ENCODE measurements around the gene OBP2A.
"Not testable (repeated sequence)": the region's sequence is repeated elsewhere in the genome, so short reads cannot be mapped to it uniquely, and the experiment has no call there.

The OBP2A gene

DNA sequence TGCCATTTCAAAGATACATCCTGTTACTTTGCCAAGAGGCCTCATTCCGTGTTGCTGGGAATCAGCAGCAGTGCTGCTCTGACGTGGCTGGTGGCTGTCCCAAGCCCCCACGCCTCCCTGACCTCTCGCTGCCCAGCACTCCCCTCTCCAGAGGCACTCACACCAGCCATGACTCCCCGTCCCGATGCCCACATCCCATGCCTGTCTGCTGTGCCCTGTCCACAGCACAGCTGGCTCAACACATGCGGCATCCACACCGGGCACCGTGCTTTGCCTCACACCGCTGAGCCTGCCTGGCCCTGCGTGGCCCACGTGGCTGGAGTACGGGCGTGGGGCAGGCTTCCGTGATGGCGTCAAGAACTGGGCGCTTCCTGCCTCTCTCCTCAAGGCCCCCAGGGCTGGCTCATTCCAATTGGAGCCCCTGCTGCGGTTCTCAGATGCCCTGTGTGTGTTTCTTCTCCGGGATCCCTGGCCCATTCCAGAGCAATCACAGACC, 32.5 kb upstream of the OBP2A start:
- DNase-seq (ENCODE audit: low read depth), result no peak
- no peak overlapping the region for H3K4me3 ChIP-seq (ENCODE audit: low read length)
- TF ChIP-seq, protein P1, sequence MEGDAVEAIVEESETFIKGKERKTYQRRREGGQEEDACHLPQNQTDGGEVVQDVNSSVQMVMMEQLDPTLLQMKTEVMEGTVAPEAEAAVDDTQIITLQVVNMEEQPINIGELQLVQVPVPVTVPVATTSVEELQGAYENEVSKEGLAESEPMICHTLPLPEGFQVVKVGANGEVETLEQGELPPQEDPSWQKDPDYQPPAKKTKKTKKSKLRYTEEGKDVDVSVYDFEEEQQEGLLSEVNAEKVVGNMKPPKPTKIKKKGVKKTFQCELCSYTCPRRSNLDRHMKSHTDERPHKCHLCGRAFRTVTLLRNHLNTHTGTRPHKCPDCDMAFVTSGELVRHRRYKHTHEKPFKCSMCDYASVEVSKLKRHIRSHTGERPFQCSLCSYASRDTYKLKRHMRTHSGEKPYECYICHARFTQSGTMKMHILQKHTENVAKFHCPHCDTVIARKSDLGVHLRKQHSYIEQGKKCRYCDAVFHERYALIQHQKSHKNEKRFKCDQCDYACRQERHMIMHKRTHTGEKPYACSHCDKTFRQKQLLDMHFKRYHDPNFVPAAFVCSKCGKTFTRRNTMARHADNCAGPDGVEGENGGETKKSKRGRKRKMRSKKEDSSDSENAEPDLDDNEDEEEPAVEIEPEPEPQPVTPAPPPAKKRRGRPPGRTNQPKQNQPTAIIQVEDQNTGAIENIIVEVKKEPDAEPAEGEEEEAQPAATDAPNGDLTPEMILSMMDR (conservative IDR thresholded peaks at IDR 0.05; ENCODE audit: low read length), result no peak

DNA sequence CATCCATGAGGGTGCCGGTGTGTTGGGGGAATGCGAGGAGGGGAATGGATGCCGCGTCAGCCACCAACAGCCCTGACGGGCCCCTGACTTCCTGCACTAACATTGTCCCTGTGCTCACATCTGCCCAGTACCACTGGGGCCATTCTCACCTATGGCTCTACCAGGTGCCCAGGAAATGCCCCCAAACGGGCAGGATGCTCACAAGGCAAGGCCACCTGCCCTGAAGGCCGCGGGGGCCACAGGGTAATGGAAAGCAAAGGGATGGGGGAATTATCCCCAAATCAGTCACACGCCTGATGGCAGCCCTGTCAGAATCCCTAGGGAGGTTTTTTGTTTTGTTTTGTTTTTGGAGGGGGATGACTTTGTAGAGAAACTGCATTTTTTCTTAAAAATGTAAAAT, 32.0 kb upstream of the OBP2A start:
- not testable (repeated sequence) for H3K4me3 ChIP-seq (ENCODE audit: low read length); DNase-seq (ENCODE audit: low read depth)

DNA sequence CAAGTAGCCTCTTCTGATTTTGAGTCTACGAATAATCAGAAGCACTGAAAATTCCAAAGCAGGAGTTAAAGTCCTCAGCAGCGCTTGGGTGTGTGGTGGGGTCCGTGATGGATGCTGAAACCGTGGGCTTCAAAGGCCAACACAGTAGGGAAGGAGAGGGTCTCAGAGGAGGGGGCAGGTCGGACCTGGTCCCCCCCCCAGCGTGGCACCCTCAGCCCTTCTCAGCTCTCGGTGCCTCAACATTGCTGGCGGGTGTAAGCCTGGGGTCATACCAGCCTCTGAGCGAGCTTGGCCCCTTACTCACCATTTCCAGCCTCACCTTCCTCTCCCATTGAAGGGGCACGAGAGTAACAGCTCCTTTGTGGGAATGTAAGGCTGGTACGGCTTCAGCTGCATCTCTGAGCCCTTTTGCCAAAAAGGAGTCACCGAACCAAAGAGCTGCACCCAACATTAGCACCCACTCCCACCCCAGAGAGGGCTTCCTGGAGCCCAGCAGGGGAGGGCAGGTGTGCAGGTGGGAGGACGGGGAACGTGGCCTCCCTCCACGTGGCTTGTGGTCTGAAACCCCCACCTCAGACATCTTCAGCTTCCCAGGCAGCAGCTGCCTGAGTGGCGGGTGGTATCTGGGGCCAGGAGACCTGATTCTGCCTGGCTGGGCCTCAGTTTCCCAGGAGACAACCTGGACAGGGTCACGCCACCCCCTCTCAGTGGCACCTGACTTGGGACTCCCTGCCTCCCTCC, 31.4 kb upstream of the OBP2A start:
- H3K4me3 ChIP-seq (ENCODE audit: low read length), result no peak overlapping the region
- TF ChIP-seq, protein P1 (conservative IDR thresholded peaks at IDR 0.05; ENCODE audit: low read length), result no peak
- DNase-seq (ENCODE audit: low read depth), result no peak

DNA sequence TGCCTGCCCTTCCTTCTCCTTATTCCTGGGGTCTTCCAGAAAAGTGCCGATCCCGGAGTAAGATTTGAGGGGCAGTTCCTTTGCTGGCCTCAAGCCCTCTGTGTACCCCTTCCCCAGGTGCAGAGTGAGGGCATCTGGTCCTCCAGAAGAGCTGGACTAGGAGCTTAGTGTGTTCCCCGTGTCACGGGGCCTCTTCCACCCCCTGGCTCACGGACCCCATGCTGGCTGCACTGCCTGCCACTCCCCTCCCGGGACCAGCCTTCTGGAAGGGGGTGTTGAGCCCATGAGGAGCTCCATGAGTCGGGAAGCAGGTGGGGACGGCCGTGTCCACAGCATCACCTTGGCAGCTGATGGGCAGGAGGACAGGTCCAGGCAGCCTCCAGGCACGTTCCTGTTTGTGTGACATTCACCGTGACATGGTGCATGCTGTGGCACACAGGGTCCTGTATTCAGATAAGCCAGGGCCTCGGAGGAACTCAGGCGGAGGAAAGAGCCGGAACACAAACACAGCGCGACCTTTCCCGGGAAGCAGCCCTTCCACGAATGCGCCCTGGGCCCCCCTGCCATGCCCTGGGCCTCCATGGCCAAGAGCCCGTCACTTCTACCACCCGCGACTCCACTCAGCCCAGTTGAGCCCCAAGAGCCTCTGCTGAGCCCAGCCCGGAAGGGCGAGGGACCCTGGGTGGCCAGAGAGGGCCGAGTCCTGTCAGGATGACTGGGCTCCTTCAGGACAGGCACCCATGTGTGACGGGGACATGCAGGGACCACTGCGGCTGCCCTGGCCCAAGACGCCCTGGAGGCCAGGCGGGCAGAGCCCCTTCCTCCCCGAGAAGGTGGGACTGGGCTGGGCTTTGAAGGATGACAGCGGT, 30.6 kb upstream of the OBP2A start:
- TF ChIP-seq, protein P1 (conservative IDR thresholded peaks at IDR 0.05; ENCODE audit: low read length), result no peak
- no peak for DNase-seq (ENCODE audit: low read depth)
- H3K4me3 ChIP-seq (ENCODE audit: low read length), result no peak overlapping the region

DNA sequence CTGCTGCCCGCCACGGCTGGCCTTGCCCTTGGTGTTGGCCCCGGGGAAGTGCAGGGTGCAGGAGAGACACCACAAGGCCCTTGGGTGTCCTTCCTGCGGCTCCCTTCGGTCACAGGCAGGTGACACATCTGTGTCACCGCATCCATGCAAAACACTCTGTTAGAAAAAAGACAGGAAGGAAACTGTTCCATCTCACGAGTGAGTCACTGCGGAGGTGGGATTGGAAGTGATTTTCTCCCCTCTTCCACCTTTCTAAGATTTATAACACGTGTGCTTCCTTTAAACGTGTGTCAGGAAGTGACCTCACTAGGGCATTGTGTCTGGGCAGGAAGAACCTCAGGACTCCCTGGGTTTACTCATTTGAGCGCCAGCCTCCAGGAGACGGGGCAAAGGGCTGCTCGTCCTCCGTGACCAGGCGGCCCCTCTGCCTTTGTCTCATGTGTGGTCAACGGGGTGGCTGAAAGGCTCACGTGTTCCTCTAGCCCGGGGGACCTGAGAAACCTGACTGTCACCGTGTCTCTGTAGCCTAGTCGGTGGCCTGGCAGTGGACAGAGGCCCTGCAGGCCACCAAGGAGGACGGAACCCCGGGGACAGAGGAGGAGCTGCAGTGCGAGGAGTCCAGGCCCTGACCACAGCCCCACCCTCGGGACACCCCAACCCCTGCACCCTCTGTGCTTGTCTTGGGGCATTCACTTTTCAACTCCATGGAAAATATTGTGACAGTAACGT, 29.6 kb upstream of the OBP2A start:
- TF ChIP-seq, protein P1 (conservative IDR thresholded peaks at IDR 0.05; ENCODE audit: low read length), result no peak
- H3K4me3 ChIP-seq (ENCODE audit: low read length), result no peak overlapping the region
- DNase-seq (ENCODE audit: low read depth), result no peak

DNA sequence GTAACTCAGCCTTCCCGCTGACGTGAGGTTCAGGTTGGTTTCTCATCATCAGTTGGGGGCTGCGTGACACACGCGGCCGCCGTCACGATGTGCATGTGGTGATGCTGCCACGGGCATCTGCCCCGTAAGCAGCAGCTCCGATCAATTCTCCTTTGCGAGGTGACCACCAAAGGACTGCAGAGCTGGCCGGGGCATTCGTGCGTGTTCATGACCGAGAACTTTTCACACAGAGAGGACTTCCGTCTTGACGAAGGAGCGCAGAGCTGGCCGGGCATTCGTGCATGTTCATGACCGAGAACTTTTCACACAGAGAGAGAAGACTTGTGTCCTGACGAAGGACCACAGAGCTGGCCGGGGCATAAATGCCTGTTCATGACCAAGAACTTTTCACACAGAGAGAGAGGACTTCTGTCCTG, 28.5 kb upstream of the OBP2A start:
- TF ChIP-seq, protein P1 (conservative IDR thresholded peaks at IDR 0.05; ENCODE audit: low read length), result no peak
- no peak for DNase-seq (ENCODE audit: low read depth)

More for the DNA sequence above, 28.5 kb upstream of the OBP2A start:
- no peak overlapping the region for H3K4me3 ChIP-seq (ENCODE audit: low read length)
